Hematopoietic multipotent progenitor cell (in vitro differentiated cells): ENCODE results near the gene PEX11G. TPM values are rescaled to one million over a fixed set of nuclear protein-coding genes. Genes with fewer than 3 reads are reported as not detected.
"Not testable (repeated sequence)": the region's sequence is repeated elsewhere in the genome, so short reads cannot be mapped to it uniquely, and the experiment has no call there.

Experiments
- DNase-seq, 3 donors: peaks; one replicate each; pipeline ENCODE4 v3.0.0-alpha.2; 2011 to 2015; ENCODE audit warnings: low read depth in 2 of 3, low spot score in 2 of 3
- total RNA-seq: library from RNA; depleted of rRNA; stranded (reverse); fragments of >200 nt; gene quantifications from one replicate; pipeline ENCODE4 v1.2.3, GENCODE V29; 2012

PEX11G gene
- total RNA-seq, 1 donor = 4.8 TPM

GRCh38 chr19:7441468-7442146 is 47.2 kb downstream of the PEX11G start:
- DNase-seq = no peak

GRCh38 chr19:7440188-7440975 is 48.5 kb downstream of the PEX11G start:
- no peak for DNase-seq

GRCh38 chr19:7435586-7435985 is 53.2 kb downstream of the PEX11G start:
- DNase-seq = no peak

- DNase-seq = no peak
Measured at GRCh38 chr19:7434391-7434790, 54.4 kb downstream of the PEX11G start.

- DNase-seq = not testable (repeated sequence)
Measured at GRCh38 chr19:7433456-7433855, 55.4 kb downstream of the PEX11G start.

GRCh38 chr19:7429638-7430282 is 59.1 kb downstream of the PEX11G start:
- no peak for DNase-seq

- DNase-seq = no peak
Measured at GRCh38 chr19:7428651-7429113, 60.2 kb downstream of the PEX11G start.

GRCh38 chr19:7427944-7428343 is 60.9 kb downstream of the PEX11G start:
- no peak for DNase-seq

GRCh38 chr19:7426986-7427385 is 61.8 kb downstream of the PEX11G start:
- no peak for DNase-seq

Other genes starting within 250 kb of the PEX11G start
- 52.8 TPM for gene INSR, start 194.6 kb downstream of the PEX11G start, total RNA-seq
- 40.4 TPM for gene ARHGEF18, start 140.1 kb downstream of the PEX11G start, total RNA-seq
- gene ZNF358, start 27.1 kb upstream of the PEX11G start, total RNA-seq = 25.6 TPM
- gene MCOLN1, start 33.6 kb upstream of the PEX11G start, total RNA-seq = 8.9 TPM
- 109 TPM for gene PNPLA6, start 46.7 kb upstream of the PEX11G start, total RNA-seq
- gene CAMSAP3, start 106.8 kb upstream of the PEX11G start, total RNA-seq = 3.0 TPM
- 123 TPM for gene XAB2, start 140.5 kb upstream of the PEX11G start, total RNA-seq
- gene PET100, start 140.8 kb upstream of the PEX11G start, total RNA-seq = 4.6 TPM
- gene PCP2, start 144.7 kb upstream of the PEX11G start, total RNA-seq = 0.81 TPM
- gene STXBP2, start 148.1 kb upstream of the PEX11G start, total RNA-seq = 187 TPM
- gene RETN, start 180.0 kb upstream of the PEX11G start, total RNA-seq = 0.54 TPM
- 0.27 TPM for gene MCEMP1, start 188.1 kb upstream of the PEX11G start, total RNA-seq
- gene TRAPPC5, start 191.8 kb upstream of the PEX11G start, total RNA-seq = 52.0 TPM
- 2.7 TPM for gene FCER2, start 213.1 kb upstream of the PEX11G start, total RNA-seq
- under 0.01 TPM for gene CLEC4G, start 243.1 kb upstream of the PEX11G start, total RNA-seq